Keratinocyte (primary cell): ENCODE results near the gene DCTN5. TPM values are rescaled to one million over a fixed set of nuclear protein-coding genes. Genes with fewer than 3 reads are reported as not detected.

ENCODE experiments used
- DNase-seq: peaks from one replicate; pipeline ENCODE4 v3.0.0-alpha.2; 2011; ENCODE audit warnings: low read depth, missing footprints, low spot score
- FAIRE-seq: peaks from 2 replicates; lab custom pipeline; 2011; peaks lifted over from hg19 to GRCh38; lab: Jason Lieb, UNC
- H2AFZ ChIP-seq: 2 replicates; pipeline ENCODE4 v1.6.0; 2012; ENCODE audit warnings: low read length, control low read depth, inconsistent platforms; ENCODE audit not compliant: control insufficient read depth
- H3K27ac ChIP-seq: 2 replicates; pipeline ENCODE4 v1.5.1; 2011; ENCODE audit warnings: low read length; ENCODE audit not compliant: control insufficient read depth, insufficient read depth
- H3K27me3 ChIP-seq: 3 replicates; pipeline ENCODE4 v1.6.0; 2011; ENCODE audit warnings: low read length; ENCODE audit not compliant: control insufficient read depth, insufficient read depth; ENCODE audit errors: extremely low read depth
- H3K36me3 ChIP-seq, 2 experiments: 2 replicates in 1 of 2; 3 replicates in 1 of 2; pipeline ENCODE4 v1.5.1; 2011; ENCODE audit warnings: low read length in 2 of 2, mild to moderate bottlenecking in 1 of 2; ENCODE audit not compliant: control insufficient read depth in 2 of 2, insufficient read depth in 2 of 2; ENCODE audit errors: extremely low read depth in 1 of 2
- H3K4me1 ChIP-seq: 3 replicates; pipeline ENCODE4 v1.5.1; 2011; ENCODE audit warnings: low read length; ENCODE audit not compliant: control insufficient read depth, insufficient read depth; ENCODE audit errors: extremely low read depth
- H3K4me2 ChIP-seq: 3 replicates; pipeline ENCODE4 v1.6.0; 2011; ENCODE audit warnings: low read depth, low read length; ENCODE audit not compliant: control insufficient read depth, insufficient read depth; ENCODE audit errors: extremely low read depth
- H3K4me3 ChIP-seq, 3 experiments: fragments of 200-600 bp in 1 of 3; sonication (generic) in 1 of 3; 2 replicates in 2 of 3; 3 replicates in 1 of 3; pipeline ENCODE4 v1.5.1; 2011 to 2016; ENCODE audit warnings: low read length in 3 of 3, mild to moderate bottlenecking in 3 of 3, control low read depth in 2 of 3, inconsistent platforms in 1 of 3, low read depth in 1 of 3, mixed read lengths in 1 of 3, mixed run types in 1 of 3, moderate library complexity in 1 of 3; ENCODE audit not compliant: control insufficient read depth in 2 of 3, insufficient read depth in 2 of 3; ENCODE audit errors: extremely low read depth in 1 of 3
- H3K79me2 ChIP-seq: 2 replicates; pipeline ENCODE4 v1.6.0; 2012; ENCODE audit warnings: low read length; ENCODE audit not compliant: control insufficient read depth, insufficient read depth
- H3K9ac ChIP-seq: 3 replicates; pipeline ENCODE4 v1.6.0; 2011; ENCODE audit warnings: low read length; ENCODE audit not compliant: control insufficient read depth, insufficient read depth; ENCODE audit errors: extremely low read depth
- H3K9me1 ChIP-seq: 3 replicates; pipeline ENCODE4 v1.6.0; 2011; ENCODE audit warnings: low read length; ENCODE audit not compliant: control insufficient read depth, insufficient read depth; ENCODE audit errors: extremely low read depth
- H3K9me3 ChIP-seq: 2 replicates; pipeline ENCODE4 v1.5.1; 2012; ENCODE audit warnings: low read depth, low read length; ENCODE audit not compliant: control insufficient read depth
- H4K20me1 ChIP-seq: 3 replicates; pipeline ENCODE4 v1.6.0; 2011; ENCODE audit warnings: low read length; ENCODE audit not compliant: control insufficient read depth, insufficient read depth; ENCODE audit errors: extremely low read depth
- EZH2 ChIP-seq: IDR thresholded peaks from one replicate; pipeline ENCODE4 v1.6.1; 2012; ENCODE audit warnings: inconsistent platforms, mild to moderate bottlenecking, low read length, moderate library complexity
- dilution Hi-C: fragments of 300-500 bp; cut with MboI; formaldehyde crosslinking; loops from one replicate; pipeline ENCODE4 v1.7.0; 2020; ENCODE audit warnings: low sequenced_read_pairs; ENCODE audit not compliant: extremely low pct_ligation_motif_present
- polyA plus RNA-seq, 5 experiments: library from polyadenylated mRNA; depleted of rRNA in 3 of 5; stranded (reverse) in 3 of 5; stranded (forward) in 1 of 5; unstranded in 1 of 5; fragments of >200 nt; gene quantifications; 1 replicate in 1 of 5; 2 replicates in 3 of 5; 3 replicates in 1 of 5; pipeline versions ENCODE4 v1.2.1 to v1.2.3, GENCODE V29; 2011 to 2012; ENCODE audit warnings: missing spikeins in 2 of 5, low read depth in 1 of 5, low replicate concordance in 1 of 5
- TF ChIP-seq, protein P1 (sequence below), 3 experiments: IDR thresholded peaks in 1 of 3; conservative IDR thresholded peaks in 1 of 3; optimal IDR thresholded peaks in 1 of 3; 2 replicates in 2 of 3; 3 replicates in 1 of 3; pipeline versions ENCODE3 to v1.5.1; 2011; ENCODE audit warnings: low read length in 3 of 3, mild to moderate bottlenecking in 3 of 3, moderate library complexity in 2 of 3, control low read depth in 1 of 3, inconsistent platforms in 1 of 3; ENCODE audit not compliant: insufficient read depth in 2 of 3; ENCODE audit errors: extremely low read depth in 1 of 3

The DCTN5 gene
- polyA plus RNA-seq, 1 donor (not counting 4 experiments of a cell fraction or from before 2014, with no cell fraction given) = 105 TPM

- Histone ChIP-seq H3K4me1 (no peaks in the 10 kb centered on the region), H4K20me1 (no peaks in the 10 kb centered on the region), H3K4me2 (no peak overlapping the region), H3K27ac (no peak overlapping the region), H3K4me3 (no peak overlapping the region), H2AFZ (no peak overlapping the region), H3K9ac (no peak overlapping the region), H3K27me3 (peaks cover 4% of the 10 kb centered on the region), H3K9me3 (peaks cover 5% of the 10 kb centered on the region), H3K79me2 (no peaks in the 10 kb centered on the region), H3K36me3 (no peaks in the 10 kb centered on the region), H3K9me1 (no peaks in the 10 kb centered on the region)
- dilution Hi-C loops = no loop called here
- TF ChIP-seq EZH2 = no peak
- TF ChIP-seq, protein P1, sequence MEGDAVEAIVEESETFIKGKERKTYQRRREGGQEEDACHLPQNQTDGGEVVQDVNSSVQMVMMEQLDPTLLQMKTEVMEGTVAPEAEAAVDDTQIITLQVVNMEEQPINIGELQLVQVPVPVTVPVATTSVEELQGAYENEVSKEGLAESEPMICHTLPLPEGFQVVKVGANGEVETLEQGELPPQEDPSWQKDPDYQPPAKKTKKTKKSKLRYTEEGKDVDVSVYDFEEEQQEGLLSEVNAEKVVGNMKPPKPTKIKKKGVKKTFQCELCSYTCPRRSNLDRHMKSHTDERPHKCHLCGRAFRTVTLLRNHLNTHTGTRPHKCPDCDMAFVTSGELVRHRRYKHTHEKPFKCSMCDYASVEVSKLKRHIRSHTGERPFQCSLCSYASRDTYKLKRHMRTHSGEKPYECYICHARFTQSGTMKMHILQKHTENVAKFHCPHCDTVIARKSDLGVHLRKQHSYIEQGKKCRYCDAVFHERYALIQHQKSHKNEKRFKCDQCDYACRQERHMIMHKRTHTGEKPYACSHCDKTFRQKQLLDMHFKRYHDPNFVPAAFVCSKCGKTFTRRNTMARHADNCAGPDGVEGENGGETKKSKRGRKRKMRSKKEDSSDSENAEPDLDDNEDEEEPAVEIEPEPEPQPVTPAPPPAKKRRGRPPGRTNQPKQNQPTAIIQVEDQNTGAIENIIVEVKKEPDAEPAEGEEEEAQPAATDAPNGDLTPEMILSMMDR (optimal IDR thresholded peaks at IDR 0.05 in 1 of 3, IDR thresholded peaks at IDR 0.05 in 1 of 3, conservative IDR thresholded peaks at IDR 0.05 in 1 of 3; ENCODE audit: extremely low read depth in 1 of 3, insufficient read depth in 2 of 3, low read length in 3 of 3) = no peak
- DNase-seq (no peak), FAIRE-seq (no peak)
Observed at GRCh38 chr16:23704772-23705516, 63.7 kb downstream of the DCTN5 start.

- FAIRE-seq = no peak
Observed at GRCh38 chr16:23705517-23705902, 64.2 kb downstream of the DCTN5 start.

More at GRCh38 chr16:23705517-23705902, 64.2 kb downstream of the DCTN5 start:
- TF ChIP-seq, protein P1 (optimal IDR thresholded peaks at IDR 0.05 in 1 of 3, IDR thresholded peaks at IDR 0.05 in 1 of 3, conservative IDR thresholded peaks at IDR 0.05 in 1 of 3; ENCODE audit: extremely low read depth in 1 of 3, insufficient read depth in 2 of 3, low read length in 3 of 3) = no peak
- dilution Hi-C loops = no loop called here
- Histone ChIP-seq H3K9ac (no peak overlapping the region), H2AFZ (no peak overlapping the region), H3K36me3 (no peaks in the 10 kb centered on the region), H3K27ac (no peak overlapping the region), H3K9me3 (peaks cover 7% of the 10 kb centered on the region), H4K20me1 (no peaks in the 10 kb centered on the region), H3K4me3 (no peak overlapping the region), H3K27me3 (peaks cover 4% of the 10 kb centered on the region), H3K9me1 (no peaks in the 10 kb centered on the region), H3K4me2 (no peak overlapping the region), H3K79me2 (no peaks in the 10 kb centered on the region), H3K4me1 (no peaks in the 10 kb centered on the region)
- no peak for DNase-seq
